Activated CD4-positive, alpha-beta T cell treated with anti-CD3 and anti-CD28 coated beads, Interleukin-2, amount 50 U/mL, for 24 hours (primary cell): ENCODE data around the gene USP10.

Experiments used
- DNase-seq, 2 donors: peaks; one replicate each; pipeline ENCODE4 v3.0.0-alpha.2; 2020; ENCODE audit warnings: low read depth in 1 of 2, low spot score in 1 of 2

USP10 gene

GRCh38 chr16:84750575-84750974 is 50.8 kb downstream of the USP10 start:
- no peak for DNase-seq

GRCh38 chr16:84751241-84751640 is 51.4 kb downstream of the USP10 start:
- no peak for DNase-seq

GRCh38 chr16:84751947-84752346 is 52.1 kb downstream of the USP10 start:
- no peak for DNase-seq

- no peak for DNase-seq
Measured at GRCh38 chr16:84752600-84752999, 52.8 kb downstream of the USP10 start.

GRCh38 chr16:84753412-84754326 is 53.9 kb downstream of the USP10 start:
- no peak for DNase-seq

- peak in 1 of 2 donors; percentile 75 for DNase-seq
Measured at GRCh38 chr16:84754353-84754856, 54.6 kb downstream of the USP10 start.

- DNase-seq: no peak
Measured at GRCh38 chr16:84754956-84755672, 55.3 kb downstream of the USP10 start.

GRCh38 chr16:84756830-84757229 is 57.0 kb downstream of the USP10 start:
- no peak for DNase-seq

- DNase-seq: no peak
Measured at GRCh38 chr16:84758627-84759026, 58.8 kb downstream of the USP10 start.

- no peak for DNase-seq
Measured at GRCh38 chr16:84759061-84759460, 59.3 kb downstream of the USP10 start.

- no peak for DNase-seq
Measured at GRCh38 chr16:84759906-84760305, 60.1 kb downstream of the USP10 start.

GRCh38 chr16:84761448-84762368 is 61.9 kb downstream of the USP10 start:
- no peak for DNase-seq

- no peak for DNase-seq
Measured at GRCh38 chr16:84763164-84763563, 63.4 kb downstream of the USP10 start.

GRCh38 chr16:84763629-84764028 is 63.8 kb downstream of the USP10 start:
- no peak for DNase-seq

- DNase-seq: no peak
Measured at GRCh38 chr16:84764970-84765369, 65.2 kb downstream of the USP10 start.

GRCh38 chr16:84765616-84766580 is 66.1 kb downstream of the USP10 start:
- no peak for DNase-seq

GRCh38 chr16:84766978-84767773 is 67.4 kb downstream of the USP10 start:
- no peak for DNase-seq

- no peak for DNase-seq
Measured at GRCh38 chr16:84768061-84768807, 68.4 kb downstream of the USP10 start.
